OCI-LY7 (cell line): ENCODE measurements around the gene MRPS23.

Experiments used
- EZH2phosphoT487 ChIP-seq: fragments of 200-600 bp; sonication (generic); IDR thresholded peaks from 2 replicates; pipeline ENCODE4 v1.6.1; 2018; ENCODE audit warnings: low read depth, borderline replicate concordance, mild to moderate bottlenecking, mixed run types, antibody characterized with exemption, low read length, moderate library complexity, mixed read lengths
- TF ChIP-seq, protein P1 (sequence below): fragments of 200-600 bp; sonication (generic); conservative IDR thresholded peaks from 2 replicates; pipeline ENCODE4 v1.5.1; 2014; ENCODE audit warnings: mild to moderate bottlenecking, antibody characterized with exemption, low read length, moderate library complexity, mixed read lengths

DNA sequence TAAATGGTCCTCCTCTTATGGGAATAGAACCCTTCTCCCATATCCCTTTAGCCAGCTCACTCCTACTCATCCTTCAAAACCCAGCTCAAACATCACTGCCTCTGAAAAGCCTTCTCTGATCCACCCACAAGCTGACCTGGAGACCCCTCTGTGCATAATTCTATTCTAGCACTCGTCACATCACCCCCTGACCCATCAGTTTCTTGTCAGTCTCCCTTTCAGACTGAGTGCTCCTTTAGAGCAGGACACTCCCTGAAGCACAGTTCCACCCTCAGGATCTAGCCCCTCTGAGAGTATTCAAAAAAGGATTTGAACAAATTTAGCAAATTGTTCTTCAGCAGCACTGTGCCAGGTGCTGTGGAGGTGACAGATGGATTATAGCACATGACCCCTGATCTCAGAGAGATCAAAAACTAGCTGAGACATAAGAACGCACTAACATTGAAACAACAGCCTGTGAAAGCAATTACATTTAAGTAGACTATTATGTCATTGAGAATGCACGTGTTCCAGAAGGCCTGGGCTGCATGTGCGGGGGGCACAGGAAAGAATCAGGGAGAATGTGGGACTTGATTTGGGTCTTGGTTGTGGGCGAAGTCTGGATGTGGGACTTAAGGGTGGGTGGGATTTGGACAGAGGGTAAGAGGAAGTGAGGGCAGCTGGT lies 43.5 kb downstream of the MRPS23 start:
- TF ChIP-seq EZH2phosphoT487 = no peak
- TF ChIP-seq, protein P1, sequence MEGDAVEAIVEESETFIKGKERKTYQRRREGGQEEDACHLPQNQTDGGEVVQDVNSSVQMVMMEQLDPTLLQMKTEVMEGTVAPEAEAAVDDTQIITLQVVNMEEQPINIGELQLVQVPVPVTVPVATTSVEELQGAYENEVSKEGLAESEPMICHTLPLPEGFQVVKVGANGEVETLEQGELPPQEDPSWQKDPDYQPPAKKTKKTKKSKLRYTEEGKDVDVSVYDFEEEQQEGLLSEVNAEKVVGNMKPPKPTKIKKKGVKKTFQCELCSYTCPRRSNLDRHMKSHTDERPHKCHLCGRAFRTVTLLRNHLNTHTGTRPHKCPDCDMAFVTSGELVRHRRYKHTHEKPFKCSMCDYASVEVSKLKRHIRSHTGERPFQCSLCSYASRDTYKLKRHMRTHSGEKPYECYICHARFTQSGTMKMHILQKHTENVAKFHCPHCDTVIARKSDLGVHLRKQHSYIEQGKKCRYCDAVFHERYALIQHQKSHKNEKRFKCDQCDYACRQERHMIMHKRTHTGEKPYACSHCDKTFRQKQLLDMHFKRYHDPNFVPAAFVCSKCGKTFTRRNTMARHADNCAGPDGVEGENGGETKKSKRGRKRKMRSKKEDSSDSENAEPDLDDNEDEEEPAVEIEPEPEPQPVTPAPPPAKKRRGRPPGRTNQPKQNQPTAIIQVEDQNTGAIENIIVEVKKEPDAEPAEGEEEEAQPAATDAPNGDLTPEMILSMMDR = no peak
